H1 (cell line): ENCODE results near the gene ZNF618. TPM values are rescaled to one million over a fixed set of nuclear protein-coding genes. Genes with fewer than 3 reads are reported as not detected.

Experiments
- GTF2F1 ChIP-seq: IDR thresholded peaks from 2 replicates; pipeline ENCODE4 v1.6.1; 2012; ENCODE audit warnings: low read depth, low read length, improper control_type of control experiment, borderline replicate concordance
- JUN ChIP-seq: IDR thresholded peaks from 2 replicates; pipeline ENCODE4 v1.6.1; 2011; ENCODE audit warnings: low read depth, mild to moderate bottlenecking, improper control_type of control experiment, low read length
- polyA plus RNA-seq, 7 experiments: library from polyadenylated mRNA; depleted of rRNA in 3 of 7; stranded (reverse) in 5 of 7; unstranded in 2 of 7; fragments of >200 nt in 5 of 7; fragments of 200-250 nt in 2 of 7; gene quantifications; 1 replicate in 5 of 7; 2 replicates in 1 of 7; 4 replicates in 1 of 7; pipeline versions ENCODE4 v1.2.1 to v1.2.3, GENCODE V29; 2011 to 2013; ENCODE audit warnings: missing spikeins in 2 of 7, mixed read lengths in 2 of 7
- total RNA-seq: library from RNA; stranded (reverse); fragmentation: NEBNext Ultra II Directional; extraction: Animal tissue kit (Norgen Biotek cat#: 25700); gene quantifications from 2 replicates; pipeline ENCODE4 v1.2.1, GENCODE V29; 2021
- TF ChIP-seq, protein P1 (sequence below): IDR thresholded peaks from 2 replicates; pipeline ENCODE4 v1.6.1; 2011; ENCODE audit warnings: low read length, improper control_type of control experiment

ZNF618 gene
- total and polyA plus RNA-seq, 2 of the 8 experiments (the other 6 are each of a cell fraction or from before 2014, with no cell fraction given) = 9.6 to 28.5 TPM

DNA sequence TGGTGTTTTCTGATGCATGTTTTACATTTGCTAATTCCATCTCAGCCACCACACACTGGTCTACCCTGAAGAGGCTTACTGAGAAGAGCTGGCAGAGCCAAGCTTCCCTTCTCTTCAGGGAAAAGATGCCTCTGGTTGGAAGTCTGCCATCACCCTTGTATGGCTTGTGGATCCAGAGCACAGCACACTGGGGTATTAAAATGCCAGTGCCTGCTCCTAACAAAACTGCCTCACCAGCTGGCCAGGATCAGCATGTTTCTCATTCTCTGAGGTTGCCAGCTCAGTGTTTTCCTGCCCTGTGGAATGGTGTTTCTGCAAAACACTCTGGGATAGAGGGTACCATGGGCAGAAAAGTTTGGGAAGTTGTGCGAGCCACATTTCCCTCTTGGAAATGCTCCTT, 31.6 kb upstream of the ZNF618 start (continued):
- no peak for TF ChIP-seq GTF2F1
- TF ChIP-seq JUN = no peak
- TF ChIP-seq, protein P1, sequence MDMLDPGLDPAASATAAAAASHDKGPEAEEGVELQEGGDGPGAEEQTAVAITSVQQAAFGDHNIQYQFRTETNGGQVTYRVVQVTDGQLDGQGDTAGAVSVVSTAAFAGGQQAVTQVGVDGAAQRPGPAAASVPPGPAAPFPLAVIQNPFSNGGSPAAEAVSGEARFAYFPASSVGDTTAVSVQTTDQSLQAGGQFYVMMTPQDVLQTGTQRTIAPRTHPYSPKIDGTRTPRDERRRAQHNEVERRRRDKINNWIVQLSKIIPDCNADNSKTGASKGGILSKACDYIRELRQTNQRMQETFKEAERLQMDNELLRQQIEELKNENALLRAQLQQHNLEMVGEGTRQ = no peak
